Natural killer cell (primary cell): ENCODE measurements around the gene MRPS18A. TPM values are rescaled to one million over a fixed set of nuclear protein-coding genes. Genes with fewer than 3 reads are reported as not detected.

Experiments
- ATAC-seq, 3 donors: fragments of 150-1000 bp in 2 of 3; fragments of 200-7000 bp in 1 of 3; cut with Tn5 transposase; 1 replicate in 1 of 3; 2 replicates in 2 of 3; pipeline ENCODE4 v1.10.0; 2021; ENCODE audit warnings: mild to moderate bottlenecking in 2 of 3, moderate library complexity in 2 of 3
- DNase-seq, 2 donors: peaks; one replicate each; pipeline versions ENCODE4 v3.0.0 to v3.0.0-alpha.2; 2013 to 2021; ENCODE audit warnings: mixed read lengths in 1 of 2
- H3K27ac ChIP-seq: one replicate; pipeline ENCODE4 v1.5.1; 2013; ENCODE audit warnings: mild to moderate bottlenecking, low read length
- H3K27me3 ChIP-seq: one replicate; pipeline ENCODE4 v1.6.1; 2013; ENCODE audit warnings: low read length; ENCODE audit not compliant: control insufficient read depth, insufficient read depth
- H3K36me3 ChIP-seq: one replicate; pipeline ENCODE4 v1.6.1; 2013; ENCODE audit warnings: low read length; ENCODE audit not compliant: control insufficient read depth, insufficient read depth
- H3K4me1 ChIP-seq: one replicate; pipeline ENCODE4 v1.6.1; 2013; ENCODE audit warnings: low read length; ENCODE audit not compliant: control insufficient read depth, insufficient read depth
- H3K4me3 ChIP-seq: one replicate; pipeline ENCODE4 v1.5.1; 2013; ENCODE audit warnings: low read length
- H3K9me3 ChIP-seq: one replicate; pipeline ENCODE4 v1.6.1; 2013; ENCODE audit warnings: low read length; ENCODE audit not compliant: control insufficient read depth, insufficient read depth
- H3K27ac Mint-ChIP-seq, 2 donors: one replicate each; pipeline ENCODE4 v1.8.0; 2022; ENCODE audit warnings: mild to moderate bottlenecking in 2 of 2, mixed read lengths in 2 of 2, moderate library complexity in 1 of 2
- H3K27me3 Mint-ChIP-seq, 2 donors: one replicate each; pipeline ENCODE4 v1.8.0; 2022; ENCODE audit warnings: low read depth in 2 of 2, mixed read lengths in 2 of 2
- H3K36me3 Mint-ChIP-seq: one replicate; pipeline ENCODE4 v1.8.0; 2022; ENCODE audit warnings: mixed read lengths
- H3K4me1 Mint-ChIP-seq, 2 donors: one replicate each; pipeline ENCODE4 v1.8.0; 2022; ENCODE audit warnings: mixed read lengths in 2 of 2
- H3K4me3 Mint-ChIP-seq: one replicate; pipeline ENCODE4 v1.8.0; 2022; ENCODE audit warnings: mild to moderate bottlenecking, moderate library complexity, mixed read lengths
- H3K9me3 Mint-ChIP-seq, 2 donors: one replicate each; pipeline ENCODE4 v1.8.0; 2022; ENCODE audit warnings: mixed read lengths in 2 of 2
- WGBS: methylation state at CpG from one replicate; pipeline ENCODE4 v1.1.7; 2013; ENCODE audit warnings: missing lambda C conversion rate; ENCODE audit not compliant: insufficient coverage; 5-methylcytosine and 5-hydroxymethylcytosine counted together
- intact Hi-C: fragments of 100-400 bp; cut with micrococcal nuclease; formaldehyde crosslinking; loops from one replicate; pipeline ENCODE4 v1.14.2; 2022
- total RNA-seq, 4 donors: library from RNA; stranded (reverse); fragments of 120-200 nt in 1 of 4; gene quantifications; one replicate each; pipeline versions ENCODE4 v1.2.3 to v1.2.4, GENCODE V29; 2013 to 2022
- TF ChIP-seq, protein P1 (sequence below): fragments of 200-600 bp; IDR thresholded peaks from one replicate; pipeline ENCODE4 v1.8.0; 2022; ENCODE audit warnings: antibody characterized with exemption

Gene MRPS18A
- total RNA-seq, 3 donors from 2014 or later (not counting 1 experiment from before 2014, with no cell fraction given): 29.0 to 39.8 (median 33.1) TPM

- ATAC-seq: no peak
Observed at GRCh38 chr6:43725643-43726580, 38.3 kb upstream of the MRPS18A start.

GRCh38 chr6:43724914-43725642 lies 37.5 kb upstream of the MRPS18A start:
- no peaks in the 10 kb centered on the region for H3K27me3 ChIP-seq
- 0% methylated on average over 16 of the region's 17 CpGs for WGBS
- H3K4me3 ChIP-seq: no peak overlapping the region
- ATAC-seq (peak; percentile 79 to 87 (median 84)), DNase-seq (peak; percentile 64 to 88)
- H3K27ac ChIP-seq: no peak overlapping the region
- H3K36me3 ChIP-seq: no peaks in the 10 kb centered on the region
- H3K4me1 ChIP-seq: peaks cover 25% of the 10 kb centered on the region
- Mint-ChIP-seq H3K4me1 (peaks cover 14 to 25% of the 10 kb centered on the region in 2 donors), H3K36me3 (no peaks in the 10 kb centered on the region), H3K9me3 (no peaks in the 10 kb centered on the region), H3K4me3 (peak overlapping the region; percentile 62), H3K27me3 (peaks cover 11 to 12% of the 10 kb centered on the region in 2 donors), H3K27ac (peak overlapping the region in 1 of 2 donors; percentile 82)
- TF ChIP-seq, protein P1, sequence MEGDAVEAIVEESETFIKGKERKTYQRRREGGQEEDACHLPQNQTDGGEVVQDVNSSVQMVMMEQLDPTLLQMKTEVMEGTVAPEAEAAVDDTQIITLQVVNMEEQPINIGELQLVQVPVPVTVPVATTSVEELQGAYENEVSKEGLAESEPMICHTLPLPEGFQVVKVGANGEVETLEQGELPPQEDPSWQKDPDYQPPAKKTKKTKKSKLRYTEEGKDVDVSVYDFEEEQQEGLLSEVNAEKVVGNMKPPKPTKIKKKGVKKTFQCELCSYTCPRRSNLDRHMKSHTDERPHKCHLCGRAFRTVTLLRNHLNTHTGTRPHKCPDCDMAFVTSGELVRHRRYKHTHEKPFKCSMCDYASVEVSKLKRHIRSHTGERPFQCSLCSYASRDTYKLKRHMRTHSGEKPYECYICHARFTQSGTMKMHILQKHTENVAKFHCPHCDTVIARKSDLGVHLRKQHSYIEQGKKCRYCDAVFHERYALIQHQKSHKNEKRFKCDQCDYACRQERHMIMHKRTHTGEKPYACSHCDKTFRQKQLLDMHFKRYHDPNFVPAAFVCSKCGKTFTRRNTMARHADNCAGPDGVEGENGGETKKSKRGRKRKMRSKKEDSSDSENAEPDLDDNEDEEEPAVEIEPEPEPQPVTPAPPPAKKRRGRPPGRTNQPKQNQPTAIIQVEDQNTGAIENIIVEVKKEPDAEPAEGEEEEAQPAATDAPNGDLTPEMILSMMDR: no peak
- intact Hi-C loops: loop anchor here (1.0 to 2.0 kb wide), 3 partner anchors 44 to 354 kb away; no protein-coding TSS in a partner anchor
- peaks cover 4% of the 10 kb centered on the region for H3K9me3 ChIP-seq

More at GRCh38 chr6:43725643-43726580, 38.3 kb upstream of the MRPS18A start:
- H3K4me1 Mint-ChIP-seq: peaks cover 14 to 25% of the 10 kb centered on the region in 2 donors
- peak overlapping the region; percentile 45 for H3K4me3 Mint-ChIP-seq
- H3K4me3 ChIP-seq: no peak overlapping the region
- TF ChIP-seq, protein P1: no peak
- WGBS: 80% methylated on average over 6 of the region's 7 CpGs
- peak overlapping the region in 1 of 2 donors; percentile 82 for H3K27ac Mint-ChIP-seq
- H3K27ac ChIP-seq: no peak overlapping the region
- H3K36me3 Mint-ChIP-seq: peaks cover 8% of the 10 kb centered on the region
- intact Hi-C loops: loop anchor here (2.0 kb wide), 1 partner anchor 43 kb away; no protein-coding TSS in a partner anchor
- H3K36me3 ChIP-seq: no peaks in the 10 kb centered on the region
- H3K9me3 ChIP-seq: peaks cover 6% of the 10 kb centered on the region
- H3K9me3 Mint-ChIP-seq: peaks cover 3 to 6% of the 10 kb centered on the region in 2 donors
- peaks cover 25% of the 10 kb centered on the region for H3K4me1 ChIP-seq
- no peaks in the 10 kb centered on the region for H3K27me3 ChIP-seq
- no peak for DNase-seq
- peaks cover 7 to 8% of the 10 kb centered on the region in 2 donors for H3K27me3 Mint-ChIP-seq

- ATAC-seq (no peak), DNase-seq (no peak)
- H3K27me3 ChIP-seq: no peaks in the 10 kb centered on the region
- H3K36me3 Mint-ChIP-seq: no peaks in the 10 kb centered on the region
- H3K27me3 Mint-ChIP-seq: peaks cover 15 to 18% of the 10 kb centered on the region in 2 donors
- WGBS: 43% methylated on average over 1 of the region's 2 CpGs
- no peaks in the 10 kb centered on the region for H3K9me3 ChIP-seq
- peaks cover 14 to 25% of the 10 kb centered on the region in 2 donors for H3K4me1 Mint-ChIP-seq
- no peaks in the 10 kb centered on the region for H3K9me3 Mint-ChIP-seq
- peaks cover 25% of the 10 kb centered on the region for H3K4me1 ChIP-seq
- H3K27ac ChIP-seq: no peak overlapping the region
- TF ChIP-seq, protein P1: no peak
- H3K4me3 Mint-ChIP-seq: no peak overlapping the region
- H3K4me3 ChIP-seq: no peak overlapping the region
- H3K27ac Mint-ChIP-seq: peak overlapping the region in 1 of 2 donors; percentile 82
- intact Hi-C loops: loop anchor here (1.0 to 2.0 kb wide), 3 partner anchors 44 to 355 kb away; no protein-coding TSS in a partner anchor
- no peaks in the 10 kb centered on the region for H3K36me3 ChIP-seq
Observed at GRCh38 chr6:43724354-43724753, 36.8 kb upstream of the MRPS18A start.
